ENCODE data around the gene GLIS1.

The GLIS1 gene

DNA sequence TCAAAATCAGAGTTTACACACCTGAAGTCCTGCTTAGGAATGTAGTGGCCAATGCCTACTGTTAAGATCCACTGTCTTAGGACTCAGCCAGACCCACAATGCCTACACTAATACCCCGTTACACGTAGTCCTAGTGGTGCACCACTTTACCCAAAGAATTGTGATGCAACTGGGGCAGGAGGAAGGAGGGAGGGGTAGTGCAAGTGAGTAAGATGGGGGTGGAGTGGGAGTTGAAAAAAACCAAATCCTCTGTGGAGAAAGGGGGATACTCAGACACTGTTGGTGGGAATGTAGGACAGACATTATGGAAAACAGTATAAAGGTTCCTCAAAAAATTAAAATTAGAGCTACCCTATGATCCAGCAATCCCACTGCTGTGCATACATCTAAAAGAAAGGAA is 19.5 kb downstream of the GLIS1 start:
- no peak for DNase-seq (ENCODE audit: low read depth in 2 of 2, low spot score in 1 of 2)

DNA sequence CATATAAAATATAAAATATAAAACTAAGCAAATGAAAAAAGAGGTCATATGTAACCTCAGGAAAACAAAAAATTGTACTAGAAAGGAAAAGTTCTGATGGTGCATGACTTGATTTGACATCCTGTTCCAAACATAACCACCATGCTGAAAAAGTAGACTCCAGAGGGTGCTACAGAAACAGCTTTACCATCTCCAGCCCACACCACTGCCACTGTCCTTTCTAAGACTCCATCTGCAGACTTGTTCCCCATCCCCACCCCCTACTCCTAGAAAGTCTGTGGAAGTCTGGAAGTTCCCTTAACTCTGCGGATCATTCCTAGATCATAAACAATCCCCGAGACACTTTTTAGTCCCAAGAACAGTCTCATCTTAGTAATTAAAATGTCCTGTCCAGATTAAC is 20.5 kb downstream of the GLIS1 start:
- no peak for DNase-seq (ENCODE audit: low read depth in 2 of 2, low spot score in 1 of 2)

GRCh38 chr1:53717025-53717804 is 21.7 kb downstream of the GLIS1 start:
- DNase-seq (ENCODE audit: low read depth in 2 of 2, low spot score in 1 of 2): no peak

- no peak for DNase-seq (ENCODE audit: low read depth in 2 of 2, low spot score in 1 of 2)
These were observed 22.8 kb downstream of the GLIS1 start for GRCh38 chr1:53716150-53716549.

- no peak for DNase-seq (ENCODE audit: low read depth in 2 of 2, low spot score in 1 of 2)
These were observed 23.5 kb downstream of the GLIS1 start for GRCh38 chr1:53715478-53715877.

DNA sequence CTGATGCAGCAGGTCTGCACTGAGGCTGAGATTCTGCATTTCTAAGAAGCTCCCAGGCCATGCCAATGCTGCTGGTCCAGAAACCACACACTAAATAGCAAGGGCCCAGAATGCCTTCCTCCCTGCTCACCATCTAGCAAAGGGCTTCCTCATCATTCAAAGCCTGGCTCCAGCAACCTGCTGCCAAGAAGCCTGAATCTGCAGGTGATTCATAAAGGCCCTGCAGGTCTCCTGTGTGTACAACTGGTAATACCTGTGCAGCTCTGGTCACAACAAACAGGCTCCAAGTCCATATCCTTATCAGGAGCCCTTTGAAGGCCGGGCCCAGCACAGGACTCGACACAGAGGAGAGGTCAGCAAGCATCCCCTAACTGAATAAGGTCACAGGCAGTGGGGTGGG is 26.7 kb downstream of the GLIS1 start:
- DNase-seq (ENCODE audit: low read depth in 2 of 2, low spot score in 1 of 2): no peak

GRCh38 chr1:53710584-53710983 is 28.4 kb downstream of the GLIS1 start:
- DNase-seq (ENCODE audit: low read depth in 2 of 2, low spot score in 1 of 2): no peak

DNA sequence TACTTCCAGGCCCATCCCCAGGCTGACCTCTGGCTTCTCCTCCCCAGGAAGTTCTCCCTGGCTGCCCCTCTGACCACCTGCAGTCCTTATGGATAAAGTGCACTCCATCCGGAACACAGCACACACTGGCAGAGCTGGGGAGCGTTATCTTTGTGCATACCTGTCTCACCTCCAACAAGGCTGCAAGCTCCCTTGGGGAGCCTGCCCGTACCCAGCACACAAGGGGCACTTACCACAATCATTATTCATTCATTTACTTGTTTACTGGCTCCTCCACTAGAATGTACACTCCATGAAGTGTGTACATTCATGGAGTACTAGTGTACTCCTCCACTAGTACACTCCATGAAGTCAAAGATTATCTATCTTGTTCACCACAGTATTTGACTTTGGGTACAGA is 30.3 kb downstream of the GLIS1 start:
- DNase-seq (ENCODE audit: low read depth in 2 of 2, low spot score in 1 of 2): no peak

- DNase-seq (ENCODE audit: low read depth in 2 of 2, low spot score in 1 of 2): no peak
These were observed 32.6 kb downstream of the GLIS1 start for GRCh38 chr1:53706356-53706755.

DNA sequence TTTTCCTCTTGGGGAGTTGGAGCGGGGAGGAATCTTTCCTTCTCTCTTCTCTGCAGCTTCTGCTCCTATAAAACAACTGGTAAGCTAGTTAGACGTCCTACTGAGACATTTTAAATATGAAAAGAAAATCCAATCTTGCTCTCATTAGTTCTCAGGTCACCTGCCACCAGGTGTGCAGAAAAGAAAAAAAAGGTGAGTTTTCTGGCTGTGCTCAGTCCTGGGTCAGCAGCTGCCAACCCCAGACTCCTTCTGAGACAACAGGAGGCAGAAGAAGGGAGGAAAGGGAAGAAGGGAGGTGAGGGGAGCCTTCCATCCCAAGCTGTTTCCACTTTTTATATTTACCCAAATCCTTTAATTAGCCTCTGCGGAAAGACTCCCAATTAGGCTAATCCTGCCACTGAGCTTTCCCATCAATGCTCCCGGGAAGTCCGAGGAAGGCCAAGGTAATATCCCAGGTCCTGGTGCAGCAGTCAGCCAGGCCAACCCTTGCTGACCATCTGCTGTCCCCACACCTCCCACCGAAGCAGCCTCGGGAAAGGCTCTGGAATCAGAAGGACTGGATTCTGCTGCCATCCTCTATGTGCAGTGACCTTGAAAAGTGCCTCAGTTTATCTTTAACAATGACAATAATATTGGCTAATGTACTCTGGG is 33.4 kb downstream of the GLIS1 start:
- DNase-seq (ENCODE audit: low read depth in 2 of 2, low spot score in 1 of 2): no peak

DNA sequence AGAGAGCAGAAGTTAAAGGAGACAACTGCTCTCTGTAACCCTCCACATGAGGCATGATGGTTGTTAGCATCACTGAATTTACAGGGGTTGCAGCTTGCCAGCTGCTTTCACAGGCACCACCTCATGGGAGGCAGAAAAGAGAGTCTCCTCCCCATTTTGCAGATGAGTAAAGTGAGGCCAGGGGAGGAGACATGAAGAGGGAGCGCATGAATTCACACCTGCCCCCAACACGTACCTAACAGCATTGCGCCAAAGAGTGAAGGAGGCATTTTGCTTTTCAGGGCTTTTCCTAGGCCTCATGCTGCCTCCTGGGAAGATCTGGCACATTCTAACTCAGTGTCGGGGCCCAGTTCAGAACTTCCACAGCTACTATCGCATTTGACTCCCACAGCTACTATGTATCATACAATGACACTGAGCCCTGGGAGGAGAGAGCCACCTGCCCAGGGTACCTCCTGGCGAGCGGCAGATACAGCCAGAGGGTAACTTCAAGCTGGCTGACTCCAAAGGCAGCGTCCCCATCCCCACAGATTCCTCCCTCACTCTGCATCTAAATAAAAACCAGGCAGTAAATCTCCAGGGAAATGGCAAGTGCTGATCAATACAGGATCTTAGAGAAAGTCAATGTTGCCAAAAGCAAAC is 34.0 kb downstream of the GLIS1 start:
- no peak for DNase-seq (ENCODE audit: low read depth in 2 of 2, low spot score in 1 of 2)

GRCh38 chr1:53704304-53704703 is 34.7 kb downstream of the GLIS1 start:
- DNase-seq (ENCODE audit: low read depth in 2 of 2, low spot score in 1 of 2): no peak

- no peak for DNase-seq (ENCODE audit: low read depth in 2 of 2, low spot score in 1 of 2)
These were observed 35.8 kb downstream of the GLIS1 start for GRCh38 chr1:53703174-53703573.

DNA sequence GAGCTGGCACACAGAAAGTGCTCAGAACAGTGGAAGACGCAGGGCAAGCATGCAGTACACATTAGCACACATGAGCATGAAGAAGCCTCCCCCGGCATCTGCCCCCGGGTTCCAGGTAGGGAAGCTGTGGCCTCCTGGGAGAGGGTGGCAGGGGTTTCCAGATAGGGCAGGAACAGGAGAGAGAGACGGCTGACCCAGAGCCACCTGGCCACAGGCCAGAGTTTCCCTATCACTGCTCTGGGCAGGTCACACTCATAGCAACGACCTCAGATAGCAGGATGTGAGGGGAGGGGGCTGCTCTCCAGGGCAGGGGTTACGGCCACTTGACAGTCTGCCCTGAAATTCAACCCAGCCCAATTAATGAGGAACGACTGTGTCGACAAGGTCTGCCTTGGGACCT is 36.6 kb downstream of the GLIS1 start:
- DNase-seq (ENCODE audit: low read depth in 2 of 2, low spot score in 1 of 2): no peak

DNA sequence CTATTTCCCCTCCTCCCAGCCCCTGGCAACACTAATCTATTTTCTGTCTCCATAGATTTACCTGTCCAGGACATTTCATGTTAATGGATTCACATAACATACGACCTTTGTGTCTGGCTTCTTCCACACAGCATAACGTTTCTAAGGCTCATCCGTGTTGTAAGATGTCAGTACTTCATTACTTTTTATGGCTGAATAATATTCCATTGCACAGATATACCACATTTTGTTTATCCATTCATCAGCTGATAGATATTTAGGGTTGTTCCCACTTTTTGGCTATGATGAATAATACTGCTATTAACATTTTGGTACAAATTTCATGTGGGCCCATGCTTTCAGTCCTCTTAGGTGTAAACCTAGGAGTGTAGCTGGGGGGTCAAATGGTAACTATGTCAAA is 38.2 kb downstream of the GLIS1 start:
- DNase-seq (ENCODE audit: low read depth in 2 of 2, low spot score in 1 of 2): no peak

- DNase-seq (ENCODE audit: low read depth in 2 of 2, low spot score in 1 of 2): no peak
These were observed 39.0 kb downstream of the GLIS1 start for GRCh38 chr1:53699981-53700380.

DNA sequence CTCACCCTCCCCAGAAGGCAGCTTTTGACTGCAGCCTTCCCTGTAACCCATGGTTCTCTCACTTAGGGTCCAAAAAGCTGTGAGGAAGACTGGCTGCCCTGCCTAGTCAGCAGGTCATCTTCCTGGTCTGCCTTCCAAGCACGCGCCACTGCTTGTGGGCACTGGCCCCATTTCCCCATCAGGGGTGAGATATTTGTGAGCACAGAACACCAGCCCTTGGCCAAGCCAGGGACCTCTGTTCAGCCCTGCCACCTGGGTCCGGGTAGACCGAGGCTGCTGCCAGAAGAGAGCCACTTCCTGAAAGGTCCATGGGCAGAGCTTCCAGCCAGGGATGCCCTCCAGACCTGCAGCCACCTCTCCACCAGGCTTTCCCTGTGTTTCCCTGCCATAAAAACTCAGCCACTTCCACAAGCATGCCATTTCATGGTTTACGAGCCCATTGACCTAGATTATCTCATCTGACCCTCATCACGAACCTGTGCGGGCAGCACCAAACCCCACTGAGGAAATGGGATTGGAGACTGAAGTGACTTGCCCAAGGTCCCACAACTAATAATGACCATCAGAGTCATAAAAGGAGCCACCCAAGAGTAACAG is 40.5 kb downstream of the GLIS1 start:
- no peak for DNase-seq (ENCODE audit: low read depth in 2 of 2, low spot score in 1 of 2)

- no peak for DNase-seq (ENCODE audit: low read depth in 2 of 2, low spot score in 1 of 2)
These were observed 41.1 kb downstream of the GLIS1 start for GRCh38 chr1:53697721-53698383.

DNA sequence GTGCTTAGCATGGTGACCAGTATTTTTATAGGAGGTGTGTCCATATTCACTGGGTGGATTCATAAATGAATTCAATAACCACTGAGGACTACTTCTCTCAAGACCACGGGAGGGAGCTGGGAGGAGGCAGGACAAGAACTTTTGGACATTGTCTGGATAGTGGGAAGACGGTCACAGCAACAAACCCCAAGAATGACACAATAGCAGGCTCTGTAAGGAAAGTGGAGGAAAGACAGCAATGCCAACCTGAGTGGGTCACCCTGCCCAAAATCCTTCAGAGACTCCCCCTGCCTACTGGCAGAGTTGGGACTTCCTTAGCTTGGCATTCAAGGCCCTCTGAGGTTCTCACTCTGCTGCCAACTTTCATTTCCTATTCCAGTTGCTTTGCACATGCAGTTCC is 42.0 kb downstream of the GLIS1 start:
- no peak for DNase-seq (ENCODE audit: low read depth in 2 of 2, low spot score in 1 of 2)

DNA sequence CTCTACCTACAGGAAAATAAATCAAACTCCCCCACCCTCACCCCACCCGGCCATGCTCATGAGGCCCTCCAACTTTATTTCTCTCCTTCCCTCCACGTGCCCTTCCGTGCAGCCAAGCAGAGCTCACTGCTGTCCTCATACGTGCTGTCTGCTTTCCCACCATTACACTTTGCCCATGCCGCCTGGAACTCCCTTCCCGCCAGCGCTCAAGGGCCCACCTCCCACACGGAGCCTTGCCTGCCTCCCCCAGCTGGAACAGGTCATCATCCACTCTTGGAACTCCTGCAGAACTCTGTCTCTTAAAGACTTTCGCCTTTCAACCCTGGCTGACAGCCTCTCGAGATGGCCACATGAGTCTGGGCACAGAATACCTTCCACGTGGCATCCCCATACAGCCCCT is 42.4 kb downstream of the GLIS1 start:
- DNase-seq (ENCODE audit: low read depth in 2 of 2, low spot score in 1 of 2): no peak

DNA sequence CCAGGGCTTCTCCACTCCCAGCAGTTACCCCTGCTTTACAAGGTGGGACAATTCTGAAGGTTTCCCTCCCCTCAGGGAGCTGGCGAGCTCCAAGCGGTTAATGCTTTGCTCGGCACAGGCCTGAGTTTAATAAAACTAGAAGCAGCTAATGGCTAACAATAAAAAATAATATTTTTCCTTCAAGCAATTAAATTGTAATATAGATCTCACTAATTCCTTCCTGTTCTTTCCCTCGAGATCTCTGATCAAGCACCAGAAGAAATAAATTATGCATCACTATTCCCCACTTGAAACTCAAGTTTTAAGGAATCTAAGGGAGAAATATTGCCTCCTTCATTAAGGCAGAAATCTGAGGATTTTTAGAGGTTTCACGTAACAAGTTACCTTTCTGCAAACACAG is 42.9 kb downstream of the GLIS1 start:
- DNase-seq (ENCODE audit: low read depth in 2 of 2, low spot score in 1 of 2): no peak

DNA sequence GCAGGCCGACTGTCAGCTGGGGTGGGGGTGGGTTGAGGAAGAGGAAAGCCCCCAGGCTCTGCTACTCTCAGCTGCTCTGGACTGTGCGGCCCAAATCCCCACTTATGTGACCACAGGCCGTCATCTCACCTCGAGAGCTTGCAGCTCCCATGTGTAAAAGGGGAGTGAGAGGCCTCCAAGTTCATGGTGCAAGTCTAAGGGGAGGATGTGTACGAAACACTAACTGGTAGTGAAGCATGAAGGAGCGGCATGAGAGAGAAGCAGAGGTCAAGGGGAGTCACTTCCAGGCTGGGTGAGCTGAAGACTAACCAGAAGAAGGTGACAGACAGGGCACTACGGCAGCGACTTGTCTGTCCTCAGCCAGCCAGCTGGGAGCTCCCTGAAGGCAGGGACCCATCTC is 43.8 kb downstream of the GLIS1 start:
- DNase-seq (ENCODE audit: low read depth in 2 of 2, low spot score in 1 of 2): no peak

Data from stimulated activated CD8-positive, alpha-beta memory T cell treated with anti-CD3 and anti-CD28 coated beads, Interleukin-4, amount 100 ng/mL, for 4 hours (primary cell).